H1 (cell line): Measurements from ENCODE around the gene RASA4B. TPM values are rescaled to one million over a fixed set of nuclear protein-coding genes. Genes with fewer than 3 reads are reported as not detected.
"Not testable (repeated sequence)": the region's sequence is repeated elsewhere in the genome, so short reads cannot be mapped to it uniquely, and the experiment has no call there.

Experiments used
- CTCF ChIA-PET: fragments of 300-600 bp; sonication (Branson Sonifier 250); formaldehyde crosslinking; loops from one replicate; lab custom pipeline; 2021; ENCODE audit not compliant: partially characterized antibody; lab: Charles Lee
- POLR2A ChIA-PET: fragments of 300-600 bp; sonication (Branson Sonifier 250); formaldehyde crosslinking; loops from one replicate; lab custom pipeline; 2021; ENCODE audit warnings: inconsistent platforms; ENCODE audit not compliant: partially characterized antibody; lab: Charles Lee
- DNase-seq, 2 experiments: peaks; one replicate each; pipeline versions ENCODE4 v3.0.0 to v3.0.0-alpha.2; 2010 to 2022; ENCODE audit warnings: low spot score in 2 of 2, low read depth in 1 of 2, mixed read lengths in 1 of 2
- FAIRE-seq: peaks from 2 replicates; lab custom pipeline; 2011; peaks lifted over from hg19 to GRCh38; lab: Jason Lieb, UNC
- H2AFZ ChIP-seq: 2 replicates; pipeline ENCODE4 v1.8.1; 2012; ENCODE audit warnings: low read length, inconsistent platforms
- H2AK5ac ChIP-seq: 2 replicates; pipeline ENCODE4 v1.6.1; 2013; ENCODE audit warnings: low read depth, low read length
- H2BK120ac ChIP-seq: replicated peaks from 2 replicates; pipeline ENCODE3; 2013; ENCODE audit warnings: low read depth, low read length, inconsistent platforms
- H2BK12ac ChIP-seq: 2 replicates; pipeline ENCODE4 v1.6.1; 2013; ENCODE audit warnings: low read depth, low read length
- H2BK15ac ChIP-seq: 2 replicates; pipeline ENCODE4 v1.6.1; 2013; ENCODE audit warnings: low read length
- H2BK20ac ChIP-seq: 2 replicates; pipeline ENCODE4 v1.6.1; 2013; ENCODE audit warnings: low read length
- H2BK5ac ChIP-seq: 2 replicates; pipeline ENCODE4 v1.6.1; 2013; ENCODE audit warnings: low read depth, low read length
- H3K14ac ChIP-seq: 2 replicates; pipeline ENCODE4 v1.6.1; 2013; ENCODE audit warnings: inconsistent platforms; ENCODE audit not compliant: insufficient read length
- H3K18ac ChIP-seq: 2 replicates; pipeline ENCODE4 v1.6.1; 2013; ENCODE audit warnings: low read length; ENCODE audit errors: extremely low read depth
- H3K23ac ChIP-seq: 2 replicates; pipeline ENCODE4 v1.6.1; 2013; ENCODE audit warnings: inconsistent platforms; ENCODE audit not compliant: insufficient read length
- H3K23me2 ChIP-seq: 2 replicates; pipeline ENCODE4 v1.6.1; 2013; ENCODE audit warnings: low read depth, low read length
- H3K27ac ChIP-seq: 2 replicates; pipeline ENCODE4 v1.6.1; 2011; ENCODE audit warnings: low read depth, low read length, inconsistent platforms
- H3K27me3 ChIP-seq, 4 experiments: replicated peaks in 1 of 4; 1 replicate in 1 of 4; 2 replicates in 3 of 4; pipeline versions ENCODE4 v1.6.1 to v1.8.1; 2011 to 2013; ENCODE audit warnings: low read length in 3 of 4, mild to moderate bottlenecking in 3 of 4, inconsistent platforms in 2 of 4, mixed read lengths in 2 of 4, moderate library complexity in 1 of 4; ENCODE audit not compliant: control insufficient read depth in 3 of 4, insufficient read depth in 3 of 4; ENCODE audit errors: extremely low read depth in 1 of 4
- H3K36me3 ChIP-seq, 4 experiments: 2 replicates each; pipeline versions ENCODE4 v1.6.1 to v1.8.1; 2011 to 2013; ENCODE audit warnings: mild to moderate bottlenecking in 4 of 4, low read length in 3 of 4, moderate library complexity in 2 of 4, control low read depth in 1 of 4, inconsistent platforms in 1 of 4; ENCODE audit not compliant: insufficient read depth in 4 of 4, control insufficient read depth in 2 of 4
- H3K4ac ChIP-seq: replicated peaks from 2 replicates; pipeline ENCODE3; 2013; ENCODE audit warnings: low read length, low read depth, mixed read lengths, inconsistent platforms; ENCODE audit not compliant: insufficient read length
- H3K4me1 ChIP-seq, 4 experiments: replicated peaks in 1 of 4; 1 replicate in 1 of 4; 2 replicates in 3 of 4; pipeline versions ENCODE4 v1.6.1 to v1.8.1; 2011 to 2013; ENCODE audit warnings: low read length in 3 of 4, inconsistent platforms in 2 of 4, mixed read lengths in 1 of 4; ENCODE audit not compliant: insufficient read depth in 4 of 4, control insufficient read depth in 3 of 4
- H3K4me2 ChIP-seq, 2 experiments: 2 replicates each; pipeline versions ENCODE4 v1.6.1 to v1.8.1; 2011 to 2013; ENCODE audit warnings: low read depth in 2 of 2, low read length in 2 of 2, control low read depth in 1 of 2, inconsistent platforms in 1 of 2, mild to moderate bottlenecking in 1 of 2; ENCODE audit not compliant: insufficient read depth in 1 of 2
- H3K4me3 ChIP-seq, 4 experiments: fragments of 200-600, 300-600 bp in 1 of 4; sonication (generic), shearing (Covaris generic), sonication (Bioruptor Twin) in 1 of 4; 2 replicates each; pipeline versions ENCODE4 v1.5.1 to v1.8.1; 2011 to 2016; ENCODE audit warnings: low read length in 4 of 4, low read depth in 3 of 4, control low read depth in 2 of 4, inconsistent platforms in 2 of 4, mild to moderate bottlenecking in 2 of 4, mixed read lengths in 1 of 4, moderate library complexity in 1 of 4; ENCODE audit not compliant: insufficient read depth in 2 of 4; ENCODE audit errors: extremely low read depth in 1 of 4
- H3K56ac ChIP-seq: replicated peaks from 2 replicates; pipeline ENCODE3; 2013; ENCODE audit warnings: low read depth, mild to moderate bottlenecking, mixed read lengths, low read length, inconsistent platforms; ENCODE audit not compliant: insufficient read length
- H3K79me1 ChIP-seq: 2 replicates; pipeline ENCODE4 v1.6.1; 2013; ENCODE audit warnings: low read depth, low read length, control low read depth
- H3K79me2 ChIP-seq, 2 experiments: 2 replicates each; pipeline versions ENCODE4 v1.6.1 to v1.8.1; 2012 to 2013; ENCODE audit warnings: low read length in 2 of 2, mild to moderate bottlenecking in 2 of 2, inconsistent platforms in 1 of 2; ENCODE audit not compliant: insufficient read depth in 2 of 2, control insufficient read depth in 1 of 2
- H3K9ac ChIP-seq, 4 experiments: replicated peaks in 1 of 4; 1 replicate in 1 of 4; 2 replicates in 3 of 4; pipeline versions ENCODE4 v1.6.1 to v1.8.1; 2011 to 2013; ENCODE audit warnings: low read depth in 3 of 4, low read length in 3 of 4, control low read depth in 2 of 4, mild to moderate bottlenecking in 2 of 4, moderate library complexity in 2 of 4, inconsistent platforms in 1 of 4; ENCODE audit errors: extremely low read depth in 1 of 4
- H3K9me3 ChIP-seq, 2 experiments: 2 replicates each; pipeline versions ENCODE4 v1.6.1 to v1.8.1; 2012 to 2013; ENCODE audit warnings: mild to moderate bottlenecking in 2 of 2, moderate library complexity in 2 of 2, control low read depth in 1 of 2, inconsistent platforms in 1 of 2, low read depth in 1 of 2, low read length in 1 of 2, mixed read lengths in 1 of 2; ENCODE audit not compliant: insufficient read depth in 2 of 2
- H4K20me1 ChIP-seq, 2 experiments: replicated peaks in 1 of 2; 2 replicates each; pipeline versions ENCODE3 to v1.8.1; 2011 to 2013; ENCODE audit warnings: inconsistent platforms in 2 of 2, low read length in 2 of 2, mild to moderate bottlenecking in 1 of 2; ENCODE audit not compliant: insufficient read depth in 2 of 2, control insufficient read depth in 1 of 2
- H4K5ac ChIP-seq: 2 replicates; pipeline ENCODE4 v1.6.1; 2013; ENCODE audit warnings: low read length, low read depth, mixed read lengths, inconsistent platforms; ENCODE audit not compliant: insufficient read length
- H4K8ac ChIP-seq: 2 replicates; pipeline ENCODE4 v1.8.0; 2013; ENCODE audit warnings: mild to moderate bottlenecking, moderate library complexity, low read length, inconsistent platforms; ENCODE audit not compliant: insufficient read depth; ENCODE audit errors: extremely low read depth
- H4K91ac ChIP-seq: replicated peaks from 2 replicates; pipeline ENCODE3; 2013; ENCODE audit warnings: low read length, mixed read lengths, inconsistent platforms; ENCODE audit not compliant: insufficient read length
- WGBS, 2 experiments: shearing (Covaris generic) in 1 of 2; methylation state at CpG; one replicate each; pipeline versions ENCODE4 v1.1.6 to v1.1.7; 2013 to 2015; ENCODE audit warnings: low lambda C conversion rate in 2 of 2, mixed read lengths in 2 of 2, inconsistent platforms in 1 of 2, low coverage in 1 of 2, missing lambda C conversion rate in 1 of 2; ENCODE audit not compliant: insufficient replicate concordance in 2 of 2, insufficient coverage in 1 of 2, insufficient read length in 1 of 2; ENCODE audit errors: extremely low coverage in 1 of 2, missing lambda C conversion rate in 1 of 2; 5-methylcytosine and 5-hydroxymethylcytosine counted together
- polyA plus RNA-seq, 7 experiments: library from polyadenylated mRNA; depleted of rRNA in 3 of 7; stranded (reverse) in 5 of 7; unstranded in 2 of 7; fragments of >200 nt in 5 of 7; fragments of 200-250 nt in 2 of 7; gene quantifications; 1 replicate in 5 of 7; 2 replicates in 1 of 7; 4 replicates in 1 of 7; pipeline versions ENCODE4 v1.2.1 to v1.2.3, GENCODE V29; 2011 to 2013; ENCODE audit warnings: missing spikeins in 2 of 7, mixed read lengths in 2 of 7
- total RNA-seq: library from RNA; stranded (reverse); fragmentation: NEBNext Ultra II Directional; extraction: Animal tissue kit (Norgen Biotek cat#: 25700); gene quantifications from 2 replicates; pipeline ENCODE4 v1.2.1, GENCODE V29; 2021

Gene RASA4B
- total and polyA plus RNA-seq, 2 of the 8 experiments (the other 6 are each of a cell fraction or from before 2014, with no cell fraction given): 3.4 to 6.7 TPM

DNA sequence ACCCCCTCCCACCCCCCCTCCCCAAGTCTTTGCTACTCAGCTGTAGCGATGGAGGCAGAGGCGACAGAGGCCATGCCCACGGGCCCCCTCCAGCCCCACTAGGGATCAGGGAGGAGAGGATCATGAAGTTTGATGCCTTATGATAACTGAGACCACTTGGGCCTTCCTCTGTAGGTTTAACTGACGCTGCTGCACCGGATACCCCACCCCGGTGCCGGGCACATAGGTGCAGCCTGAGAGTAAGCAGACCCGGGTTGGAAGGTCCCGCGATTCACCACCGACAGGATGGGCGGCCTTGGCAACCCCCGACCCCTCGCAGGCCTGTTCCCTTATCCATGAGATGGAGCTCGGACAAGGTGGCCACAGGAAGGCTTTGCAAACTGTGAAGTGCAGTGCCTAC lies 23.6 kb downstream of the RASA4B start:
- H3K79me2 ChIP-seq, H3K4me1 ChIP-seq, H4K20me1 ChIP-seq, H3K9ac ChIP-seq, H4K5ac ChIP-seq, H2BK12ac ChIP-seq, H3K79me1 ChIP-seq, H2AK5ac ChIP-seq, H3K23ac ChIP-seq, DNase-seq, H3K14ac ChIP-seq, H2AFZ ChIP-seq, H2BK120ac ChIP-seq, H4K91ac ChIP-seq, H4K8ac ChIP-seq, POLR2A ChIA-PET, H3K56ac ChIP-seq, H3K36me3 ChIP-seq, CTCF ChIA-PET, H2BK15ac ChIP-seq, FAIRE-seq, H3K4me3 ChIP-seq, H3K27me3 ChIP-seq, H3K4ac ChIP-seq, H3K27ac ChIP-seq, H2BK20ac ChIP-seq, H2BK5ac ChIP-seq, H3K18ac ChIP-seq, H3K9me3 ChIP-seq, H3K4me2 ChIP-seq, H3K23me2 ChIP-seq: not testable (repeated sequence)
- WGBS, 2 experiments: no CpG with 5 or more reads among the region's 15 CpGs

DNA sequence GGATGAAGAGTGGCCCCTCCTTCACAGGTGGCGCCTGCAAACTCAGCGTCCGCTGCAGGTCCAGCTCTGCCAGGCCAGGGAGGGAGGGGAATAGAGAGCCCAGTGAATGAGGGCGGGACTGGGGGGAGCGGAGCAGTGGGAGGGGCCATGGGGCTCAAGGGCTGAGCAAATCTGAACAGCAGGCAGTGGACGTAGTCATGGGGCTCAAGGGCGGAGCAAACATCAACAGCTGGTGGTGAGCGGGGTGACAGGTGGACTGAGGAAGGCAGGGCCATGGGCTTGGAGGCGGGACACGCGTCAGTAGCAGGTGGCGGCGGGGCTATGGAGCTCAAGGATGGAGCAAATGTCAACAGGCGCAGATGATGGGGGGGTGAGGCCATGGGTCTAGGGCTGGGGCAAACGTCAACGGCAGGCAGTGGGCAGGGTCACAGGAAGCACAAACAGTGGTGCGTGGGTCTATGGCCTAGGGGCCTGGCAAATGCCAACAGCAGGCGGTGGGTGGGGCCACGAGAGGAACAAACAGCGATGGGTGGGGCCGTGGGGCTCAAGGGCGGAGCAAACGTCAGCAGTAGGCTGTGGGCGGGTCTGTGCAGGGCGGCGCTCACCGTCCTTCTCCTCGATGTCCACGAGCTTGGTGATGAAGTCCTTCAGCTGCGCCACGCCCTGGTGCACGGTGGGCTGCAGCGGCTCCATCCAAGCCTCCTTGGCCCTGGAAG lies 24.2 kb downstream of the RASA4B start:
- H2BK5ac ChIP-seq, H3K36me3 ChIP-seq, H2BK12ac ChIP-seq, H3K14ac ChIP-seq, H3K4ac ChIP-seq, H2AFZ ChIP-seq, H3K4me2 ChIP-seq, CTCF ChIA-PET, FAIRE-seq, H3K27me3 ChIP-seq, H3K23ac ChIP-seq, H4K5ac ChIP-seq, H2BK120ac ChIP-seq, H4K20me1 ChIP-seq, H2BK15ac ChIP-seq, H3K56ac ChIP-seq, H3K4me1 ChIP-seq, H3K79me2 ChIP-seq, H3K27ac ChIP-seq, H3K79me1 ChIP-seq, H3K9me3 ChIP-seq, H2AK5ac ChIP-seq, H4K8ac ChIP-seq, POLR2A ChIA-PET, H3K18ac ChIP-seq, H3K4me3 ChIP-seq, H4K91ac ChIP-seq, H3K23me2 ChIP-seq, H2BK20ac ChIP-seq, DNase-seq, H3K9ac ChIP-seq: not testable (repeated sequence)
- WGBS, 2 experiments: no CpG with 5 or more reads among the region's 33 CpGs
